BJ (cell line): Measurements from ENCODE around the gene PIM1. TPM values are rescaled to one million over a fixed set of nuclear protein-coding genes. Genes with fewer than 3 reads are reported as not detected.

Experiments used
- CTCF ChIA-PET: fragments of 350-600 bp; formaldehyde crosslinking; extraction: SDS; loops from one replicate; lab custom pipeline; 2021; ENCODE audit warnings: antibody characterized with exemption, inconsistent platforms; lab: Yijun Ruan, JAX
- POLR2A ChIA-PET: fragments of 300-600 bp; sonication (Branson Sonifier 250); formaldehyde crosslinking; extraction: SDS; loops from one replicate; lab custom pipeline; 2021; ENCODE audit warnings: antibody characterized with exemption; lab: Charles Lee
- DNase-seq: peaks from one replicate; pipeline ENCODE4 v3.0.0-alpha.2; 2011; ENCODE audit warnings: low read depth
- H3K27me3 ChIP-seq: 2 replicates; pipeline ENCODE4 v1.6.0; 2011; ENCODE audit warnings: low read length; ENCODE audit not compliant: control insufficient read depth, insufficient read depth
- H3K36me3 ChIP-seq: 2 replicates; pipeline ENCODE4 v1.5.1; 2011; ENCODE audit warnings: low read length; ENCODE audit not compliant: control insufficient read depth, insufficient read depth
- H3K4me3 ChIP-seq: 2 replicates; pipeline ENCODE4 v1.5.1; 2011; ENCODE audit warnings: low read depth, mild to moderate bottlenecking, control low read depth, low read length
- CTCF ChIP-seq: IDR thresholded peaks from 2 replicates; pipeline ENCODE4 v1.5.1; 2011; ENCODE audit warnings: low read depth, mild to moderate bottlenecking, control low read depth, inconsistent platforms, low read length, moderate library complexity; ENCODE audit not compliant: insufficient read depth
- polyA plus RNA-seq: library from polyadenylated mRNA; depleted of rRNA; stranded (reverse); fragments of >200 nt; gene quantifications from 2 replicates; pipeline ENCODE4 v1.2.3, GENCODE V29; 2011

Gene PIM1
- polyA plus RNA-seq, 1 experiment: 20.7 TPM

- no peak for TF ChIP-seq CTCF
- H3K27me3 ChIP-seq: no peaks in the 10 kb centered on the region
- peaks cover 24% of the 10 kb centered on the region for H3K36me3 ChIP-seq
- no peak for DNase-seq
- no peak overlapping the region for H3K4me3 ChIP-seq
- ChIA-PET CTCF (interaction anchor here (0.8 to 4.3 kb wide), 6 partner anchors 35 to 157 kb away, joined by 3 to 34 read pairs (median 6); no protein-coding TSS in a partner anchor), POLR2A (interaction anchor here (0.6 kb wide), 2 partner anchors 72 to 90 kb away, joined by 3 to 10 read pairs; no protein-coding TSS in a partner anchor)
Observed at GRCh38 chr6:37174515-37175331, 4.8 kb downstream of the PIM1 start.

DNA sequence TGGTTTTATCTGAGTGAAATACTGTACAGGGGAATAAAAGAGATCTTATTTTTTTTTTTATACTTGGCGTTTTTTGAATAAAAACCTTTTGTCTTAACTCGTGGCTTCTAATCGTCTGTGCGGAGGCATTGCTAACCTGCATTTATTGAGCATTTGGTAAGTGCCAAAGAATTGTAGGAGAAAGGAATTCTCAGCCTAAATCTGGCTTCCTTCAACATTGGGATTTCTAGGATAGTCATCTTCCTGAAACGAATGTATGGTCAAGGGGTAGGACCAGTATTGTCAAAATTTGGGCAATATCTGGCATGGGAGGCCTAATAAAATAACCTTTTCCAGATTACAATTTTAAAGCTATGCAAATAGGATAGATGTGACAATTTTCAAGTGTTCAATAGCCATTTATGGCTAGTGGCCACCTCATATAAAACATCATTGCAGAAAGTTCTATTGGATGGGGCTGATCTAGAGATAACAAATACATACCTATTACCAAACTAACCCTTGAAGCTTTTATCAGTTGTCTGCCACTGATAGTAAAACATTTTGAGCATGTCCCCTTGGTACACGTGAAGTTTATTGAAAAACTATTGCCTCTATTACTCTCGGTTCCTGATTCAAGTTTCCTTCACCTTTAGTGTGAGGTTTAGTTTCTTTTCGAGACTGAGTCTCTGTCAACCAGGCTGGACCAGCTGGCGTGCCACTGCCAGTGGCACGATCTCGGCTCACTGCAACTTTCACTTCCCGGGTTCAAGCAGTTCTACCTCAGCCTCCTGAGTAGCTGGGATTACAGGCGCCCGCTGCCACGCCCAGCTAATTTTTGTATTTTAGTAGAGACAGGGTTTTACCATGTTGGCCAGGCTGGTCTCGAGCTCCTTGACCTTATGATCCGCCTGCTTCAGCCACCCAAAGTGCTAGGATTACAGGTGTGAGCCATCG lies 5.6 kb downstream of the PIM1 start:
- no peak overlapping the region for H3K4me3 ChIP-seq
- no peak for DNase-seq
- TF ChIP-seq CTCF: no peak
- POLR2A ChIA-PET: interaction anchor here (0.6 to 0.7 kb wide), 2 partner anchors 12 to 73 kb away, joined by 3 to 11 read pairs; no protein-coding TSS in a partner anchor
- CTCF ChIA-PET: interaction anchor here (0.9 to 4.2 kb wide), 10 partner anchors 31 to 158 kb away, joined by 3 to 34 read pairs (median 4); no protein-coding TSS in a partner anchor
- peaks cover 24% of the 10 kb centered on the region for H3K36me3 ChIP-seq
- no peaks in the 10 kb centered on the region for H3K27me3 ChIP-seq

DNA sequence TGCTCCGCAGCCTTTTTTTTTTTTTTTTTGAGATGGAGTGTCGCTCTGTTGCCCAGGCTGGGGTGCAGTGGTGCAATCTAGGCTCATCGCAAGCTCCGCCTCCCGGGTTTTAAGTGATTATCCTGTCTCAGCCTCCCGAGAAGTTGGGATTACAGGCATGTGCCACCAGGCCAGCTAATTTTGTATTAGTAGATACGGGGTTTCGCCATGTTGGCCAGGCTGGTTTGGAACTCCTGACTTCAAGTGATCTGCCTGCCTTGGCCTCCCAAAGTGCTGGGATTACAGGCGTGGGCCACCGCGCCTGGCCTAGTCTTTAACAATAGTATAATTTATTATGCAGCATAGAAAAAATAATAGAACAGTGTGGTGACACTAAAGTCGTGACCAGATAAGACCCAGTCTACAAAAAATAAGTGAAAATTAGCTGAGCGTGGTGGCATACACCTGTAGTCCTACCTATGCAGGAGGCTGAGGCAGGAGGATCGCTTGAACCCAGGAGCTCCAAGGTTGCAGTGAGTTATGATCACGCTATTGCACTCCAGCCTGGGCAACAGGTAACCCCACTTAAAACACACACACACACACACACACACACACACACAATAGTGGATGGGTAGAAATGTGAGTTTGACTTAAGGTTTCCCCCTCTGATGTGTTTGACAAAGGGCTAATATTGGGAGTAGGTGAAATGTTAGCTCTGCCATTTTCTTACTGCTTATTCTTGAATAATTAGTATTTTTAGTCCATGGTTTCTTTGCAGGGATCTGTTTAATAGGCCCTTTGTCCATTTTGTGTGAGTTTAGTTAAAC lies 6.5 kb downstream of the PIM1 start:
- CTCF ChIA-PET: interaction anchor here (0.9 to 4.2 kb wide), 10 partner anchors 31 to 417 kb away, joined by 3 to 34 read pairs (median 4); no protein-coding TSS in a partner anchor
- Histone ChIP-seq H3K36me3 (peaks cover 20% of the 10 kb centered on the region), H3K27me3 (no peaks in the 10 kb centered on the region), H3K4me3 (no peak overlapping the region)
- POLR2A ChIA-PET: interaction anchor here (0.7 kb wide), 1 partner anchor 11 kb away, joined by 11 read pairs; no protein-coding TSS in a partner anchor
- no peak for TF ChIP-seq CTCF
- DNase-seq: no peak

DNA sequence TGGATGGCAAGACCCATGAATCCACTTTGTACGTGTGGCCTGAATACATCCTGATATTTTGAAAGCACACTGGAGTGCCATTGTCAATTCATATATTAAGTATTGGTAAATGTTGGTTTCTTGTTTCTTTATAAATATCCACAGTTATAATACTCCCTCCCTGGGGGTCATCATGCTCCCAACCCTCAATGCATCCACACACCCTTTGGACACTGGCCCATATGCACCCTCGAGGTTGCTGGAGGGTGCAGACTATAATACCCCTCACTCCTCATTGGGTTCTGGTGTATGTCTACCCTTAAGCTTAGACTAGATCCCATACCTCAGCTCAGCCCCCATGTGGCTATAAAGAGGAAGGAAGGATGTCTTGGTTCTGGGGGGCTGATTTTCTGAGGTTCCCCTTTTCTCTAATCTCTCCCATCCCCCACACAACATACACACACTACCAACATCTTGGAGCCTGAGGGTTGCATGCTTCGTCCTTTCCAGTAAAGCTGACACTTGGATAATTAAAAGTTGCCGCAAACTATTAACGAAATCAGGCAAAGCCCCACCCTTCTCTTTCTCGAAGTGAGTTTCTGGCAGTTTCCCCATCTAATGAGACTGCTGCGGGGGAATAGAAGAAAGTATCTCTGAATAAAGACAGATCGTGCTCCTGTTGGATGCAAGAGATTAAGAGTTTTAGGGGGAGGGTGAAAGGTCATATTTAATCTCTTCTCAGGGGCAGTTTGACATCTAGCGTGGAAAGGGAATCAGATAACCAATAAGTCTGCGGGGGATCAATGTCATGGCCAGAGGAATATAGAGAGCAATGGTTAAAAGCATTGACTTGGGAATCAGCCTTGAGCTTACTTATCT lies 7.4 kb downstream of the PIM1 start:
- DNase-seq: no peak
- peaks cover 19% of the 10 kb centered on the region for H3K36me3 ChIP-seq
- peak; percentile 11; the same call in 1 of the 2 replicates for TF ChIP-seq CTCF
- CTCF ChIA-PET: interaction anchor here (1.5 to 4.2 kb wide), 6 partner anchors 30 to 418 kb away, joined by 4 to 34 read pairs (median 4); no protein-coding TSS in a partner anchor
- POLR2A ChIA-PET: no interaction called here
- H3K4me3 ChIP-seq: no peak overlapping the region
- no peaks in the 10 kb centered on the region for H3K27me3 ChIP-seq
